Activated naive CD4-positive, alpha-beta T cell treated with anti-CD3 and anti-CD28 coated beads, Interleukin-2, amount 50 U/mL, for 24 hours (primary cell): ENCODE measurements around the gene EIF2S3B.

Source experiments
- H3K27ac Mint-ChIP-seq: one replicate; pipeline ENCODE4 v1.8.0; 2021; ENCODE audit warnings: mild to moderate bottlenecking, mixed read lengths
- H3K27me3 Mint-ChIP-seq: one replicate; pipeline ENCODE4 v1.8.0; 2021; ENCODE audit warnings: mixed read lengths
- H3K36me3 Mint-ChIP-seq: one replicate; pipeline ENCODE4 v1.8.0; 2021; ENCODE audit warnings: mixed read lengths
- H3K4me1 Mint-ChIP-seq: one replicate; pipeline ENCODE4 v1.8.0; 2021; ENCODE audit warnings: mixed read lengths
- H3K4me3 Mint-ChIP-seq: one replicate; pipeline ENCODE4 v1.8.0; 2021; ENCODE audit warnings: mild to moderate bottlenecking, mixed read lengths
- H3K9me3 Mint-ChIP-seq: one replicate; pipeline ENCODE4 v1.8.0; 2021; ENCODE audit warnings: mixed read lengths

Gene EIF2S3B

GRCh38 chr12:10528174-10528953 lies 22.7 kb downstream of the EIF2S3B start:
- Mint-ChIP-seq H3K4me3 (no peak overlapping the region), H3K4me1 (no peaks in the 10 kb centered on the region), H3K27ac (no peak overlapping the region), H3K9me3 (no peaks in the 10 kb centered on the region), H3K36me3 (no peaks in the 10 kb centered on the region), H3K27me3 (peaks cover 20% of the 10 kb centered on the region)

- H3K27me3 Mint-ChIP-seq = peaks cover 22% of the 10 kb centered on the region
- H3K9me3 Mint-ChIP-seq = no peaks in the 10 kb centered on the region
- H3K27ac Mint-ChIP-seq = no peak overlapping the region
- H3K4me3 Mint-ChIP-seq = no peak overlapping the region
- H3K4me1 Mint-ChIP-seq = no peaks in the 10 kb centered on the region
- H3K36me3 Mint-ChIP-seq = no peaks in the 10 kb centered on the region
These were observed 23.9 kb downstream of the EIF2S3B start for GRCh38 chr12:10529603-10530002.

- H3K4me3 Mint-ChIP-seq = no peak overlapping the region
- H3K36me3 Mint-ChIP-seq = no peaks in the 10 kb centered on the region
These were observed 32.0 kb downstream of the EIF2S3B start for GRCh38 chr12:10537721-10538120.

GRCh38 chr12:10540776-10541205 lies 35.1 kb downstream of the EIF2S3B start:
- H3K27ac Mint-ChIP-seq = peak overlapping the region; percentile 20
- H3K4me1 Mint-ChIP-seq = peaks cover 8% of the 10 kb centered on the region
- no peaks in the 10 kb centered on the region for H3K9me3 Mint-ChIP-seq
- peaks cover 5% of the 10 kb centered on the region for H3K27me3 Mint-ChIP-seq
- no peaks in the 10 kb centered on the region for H3K36me3 Mint-ChIP-seq
- H3K4me3 Mint-ChIP-seq = no peak overlapping the region

More at GRCh38 chr12:10537721-10538120, 32.0 kb downstream of the EIF2S3B start:
- peaks cover 9% of the 10 kb centered on the region for H3K27me3 Mint-ChIP-seq
- H3K27ac Mint-ChIP-seq = no peak overlapping the region
- H3K9me3 Mint-ChIP-seq = no peaks in the 10 kb centered on the region
- peaks cover 8% of the 10 kb centered on the region for H3K4me1 Mint-ChIP-seq

- Mint-ChIP-seq H3K27me3 (peaks cover 6% of the 10 kb centered on the region), H3K4me3 (no peak overlapping the region), H3K27ac (no peak overlapping the region), H3K9me3 (no peaks in the 10 kb centered on the region), H3K4me1 (peaks cover 8% of the 10 kb centered on the region), H3K36me3 (no peaks in the 10 kb centered on the region)
These were observed 37.8 kb downstream of the EIF2S3B start for GRCh38 chr12:10543499-10543898.

GRCh38 chr12:10551375-10551774 lies 45.7 kb downstream of the EIF2S3B start:
- Mint-ChIP-seq H3K4me3 (no peak overlapping the region), H3K36me3 (peaks cover 2% of the 10 kb centered on the region), H3K27ac (no peak overlapping the region), H3K9me3 (no peaks in the 10 kb centered on the region), H3K27me3 (peaks cover 1% of the 10 kb centered on the region), H3K4me1 (peaks cover 4% of the 10 kb centered on the region)

- Mint-ChIP-seq H3K36me3 (peaks cover 2% of the 10 kb centered on the region), H3K4me3 (no peak overlapping the region), H3K27ac (no peak overlapping the region), H3K4me1 (peaks cover 8% of the 10 kb centered on the region), H3K9me3 (no peaks in the 10 kb centered on the region), H3K27me3 (no peaks in the 10 kb centered on the region)
These were observed 47.5 kb downstream of the EIF2S3B start for GRCh38 chr12:10553148-10553547.

GRCh38 chr12:10554228-10554755 lies 48.6 kb downstream of the EIF2S3B start:
- Mint-ChIP-seq H3K27ac (peak overlapping the region; percentile 39), H3K4me1 (peaks cover 9% of the 10 kb centered on the region)

GRCh38 chr12:10554756-10555481 lies 49.2 kb downstream of the EIF2S3B start:
- Mint-ChIP-seq H3K27me3 (no peaks in the 10 kb centered on the region), H3K4me1 (peaks cover 12% of the 10 kb centered on the region), H3K9me3 (no peaks in the 10 kb centered on the region), H3K27ac (no peak overlapping the region), H3K4me3 (peak overlapping the region; percentile 70), H3K36me3 (peaks cover 2% of the 10 kb centered on the region)

More at GRCh38 chr12:10554228-10554755, 48.6 kb downstream of the EIF2S3B start:
- Mint-ChIP-seq H3K9me3 (no peaks in the 10 kb centered on the region), H3K36me3 (peaks cover 2% of the 10 kb centered on the region), H3K4me3 (no peak overlapping the region), H3K27me3 (no peaks in the 10 kb centered on the region)

GRCh38 chr12:10557329-10557728 lies 51.6 kb downstream of the EIF2S3B start:
- Mint-ChIP-seq H3K4me3 (no peak overlapping the region), H3K9me3 (no peaks in the 10 kb centered on the region), H3K36me3 (peaks cover 2% of the 10 kb centered on the region), H3K27ac (no peak overlapping the region), H3K4me1 (peaks cover 12% of the 10 kb centered on the region), H3K27me3 (peaks cover under 1% of the 10 kb centered on the region)

- peaks cover 12% of the 10 kb centered on the region for H3K4me1 Mint-ChIP-seq
- H3K27me3 Mint-ChIP-seq = peaks cover 2% of the 10 kb centered on the region
- no peak overlapping the region for H3K27ac Mint-ChIP-seq
- H3K36me3 Mint-ChIP-seq = peaks cover 2% of the 10 kb centered on the region
- H3K9me3 Mint-ChIP-seq = no peaks in the 10 kb centered on the region
- H3K4me3 Mint-ChIP-seq = no peak overlapping the region
These were observed 52.1 kb downstream of the EIF2S3B start for GRCh38 chr12:10557766-10558165.
